Pulmonary artery endothelial cell (primary cell): ENCODE data around the gene TLR10. TPM values are rescaled to one million over a fixed set of nuclear protein-coding genes. Genes with fewer than 3 reads are reported as not detected.
"Not testable (repeated sequence)": the region's sequence is repeated elsewhere in the genome, so short reads cannot be mapped to it uniquely, and the experiment has no call there.

Experiments used
- DNase-seq: peaks from one replicate; pipeline ENCODE4 v3.0.0-alpha.2; 2011; ENCODE audit warnings: low read depth, low spot score
- total RNA-seq: library from RNA; depleted of rRNA; stranded (reverse); fragments of >200 nt; gene quantifications from 2 replicates; pipeline ENCODE4 v1.2.3, GENCODE V29; 2014

TLR10 gene, protein sequence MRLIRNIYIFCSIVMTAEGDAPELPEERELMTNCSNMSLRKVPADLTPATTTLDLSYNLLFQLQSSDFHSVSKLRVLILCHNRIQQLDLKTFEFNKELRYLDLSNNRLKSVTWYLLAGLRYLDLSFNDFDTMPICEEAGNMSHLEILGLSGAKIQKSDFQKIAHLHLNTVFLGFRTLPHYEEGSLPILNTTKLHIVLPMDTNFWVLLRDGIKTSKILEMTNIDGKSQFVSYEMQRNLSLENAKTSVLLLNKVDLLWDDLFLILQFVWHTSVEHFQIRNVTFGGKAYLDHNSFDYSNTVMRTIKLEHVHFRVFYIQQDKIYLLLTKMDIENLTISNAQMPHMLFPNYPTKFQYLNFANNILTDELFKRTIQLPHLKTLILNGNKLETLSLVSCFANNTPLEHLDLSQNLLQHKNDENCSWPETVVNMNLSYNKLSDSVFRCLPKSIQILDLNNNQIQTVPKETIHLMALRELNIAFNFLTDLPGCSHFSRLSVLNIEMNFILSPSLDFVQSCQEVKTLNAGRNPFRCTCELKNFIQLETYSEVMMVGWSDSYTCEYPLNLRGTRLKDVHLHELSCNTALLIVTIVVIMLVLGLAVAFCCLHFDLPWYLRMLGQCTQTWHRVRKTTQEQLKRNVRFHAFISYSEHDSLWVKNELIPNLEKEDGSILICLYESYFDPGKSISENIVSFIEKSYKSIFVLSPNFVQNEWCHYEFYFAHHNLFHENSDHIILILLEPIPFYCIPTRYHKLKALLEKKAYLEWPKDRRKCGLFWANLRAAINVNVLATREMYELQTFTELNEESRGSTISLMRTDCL
- not detected in 2 replicates for total RNA-seq

DNA sequence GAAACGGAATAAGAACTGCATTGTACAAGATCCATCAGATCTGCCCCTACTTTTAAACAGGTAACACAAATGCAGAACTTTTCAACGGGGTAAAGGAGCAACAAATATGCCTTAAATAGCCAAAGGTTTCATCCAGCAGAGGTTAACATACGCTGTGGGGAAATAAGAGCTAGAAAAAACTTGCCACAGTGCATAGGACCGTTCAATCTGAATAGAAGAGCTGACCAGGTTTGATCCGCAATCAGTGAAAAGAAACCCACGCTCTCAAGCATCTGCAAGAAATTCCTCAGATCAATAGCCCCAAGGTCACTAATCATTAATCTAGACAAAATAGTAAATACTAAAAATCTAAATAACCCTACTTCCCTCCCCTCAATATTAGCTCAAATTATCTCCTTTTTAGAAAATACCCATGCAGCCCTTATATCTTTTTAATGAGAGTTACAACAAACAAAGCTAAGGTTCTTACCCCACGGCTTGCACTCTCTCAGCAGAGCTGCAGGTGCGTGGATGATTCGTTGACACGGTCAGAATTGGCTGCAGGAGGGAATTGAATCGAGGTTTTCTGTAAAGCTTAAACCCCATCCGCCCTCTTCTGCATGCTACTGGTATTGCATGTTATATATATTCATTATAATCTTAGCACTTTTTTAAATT is at the start of gene TLR10:
Gene TLR10, minus strand, starts transcription at position 539 of the 657 bp plus-strand sequence. CDS start 7,400 bp downstream, outside the sequence.
- no peak for DNase-seq

DNA sequence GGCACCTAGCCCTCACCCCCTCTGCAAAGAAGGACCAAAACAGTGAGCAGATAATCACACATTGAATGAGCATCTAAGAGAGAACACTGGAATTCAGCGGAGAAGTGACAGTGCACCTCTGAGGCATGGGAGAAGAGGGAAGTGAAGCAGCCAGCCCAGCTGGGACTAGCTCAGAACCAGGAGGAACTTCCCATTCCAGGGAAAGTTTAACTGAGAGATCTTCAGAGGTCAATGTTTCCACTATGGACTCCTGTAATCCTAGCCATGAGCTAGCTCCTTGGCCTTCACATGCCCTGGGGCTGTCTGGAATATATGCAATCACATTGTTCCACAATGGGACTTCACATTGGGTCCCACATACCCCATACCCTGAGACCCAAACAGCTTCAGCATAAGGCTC is 49.4 kb upstream of the TLR10 start:
- DNase-seq, result no peak

DNA sequence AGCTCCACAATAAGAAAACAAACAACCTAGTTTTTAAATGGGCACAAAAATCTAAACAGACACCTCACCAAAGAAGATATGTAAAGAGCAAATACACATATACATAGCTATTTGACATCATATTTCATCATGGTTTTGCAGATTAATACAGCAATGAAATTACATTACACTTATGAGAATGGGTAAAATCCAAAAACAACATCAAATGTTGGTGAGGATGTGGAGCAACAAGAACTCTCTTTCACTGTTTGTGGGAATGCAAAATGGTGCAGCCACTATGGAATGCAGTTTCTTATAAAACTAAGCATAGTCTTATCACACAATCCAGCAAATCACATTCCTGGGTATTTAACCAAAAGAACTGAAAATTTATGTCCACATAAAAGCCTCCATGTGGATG is 48.9 kb upstream of the TLR10 start:
- DNase-seq, result no peak

DNA sequence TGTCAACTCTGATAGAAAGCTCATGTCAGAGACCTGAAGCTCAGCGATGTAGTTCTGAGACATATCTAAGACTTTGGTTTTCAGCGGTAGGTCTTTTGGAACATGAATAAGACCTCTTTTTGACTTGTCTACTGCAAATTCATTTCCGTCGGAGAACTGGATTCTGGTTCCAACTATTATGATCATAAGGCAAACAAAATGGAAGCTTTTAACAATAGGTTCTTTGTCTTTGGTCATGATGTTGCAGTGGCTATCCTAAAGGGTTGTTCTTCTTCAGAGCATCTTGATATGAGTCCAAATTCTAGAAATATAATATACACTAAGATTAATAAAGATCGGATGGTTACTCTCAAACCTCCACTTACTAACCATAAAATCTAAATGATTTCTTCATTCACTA is 46.4 kb upstream of the TLR10 start:
- no peak for DNase-seq

DNA sequence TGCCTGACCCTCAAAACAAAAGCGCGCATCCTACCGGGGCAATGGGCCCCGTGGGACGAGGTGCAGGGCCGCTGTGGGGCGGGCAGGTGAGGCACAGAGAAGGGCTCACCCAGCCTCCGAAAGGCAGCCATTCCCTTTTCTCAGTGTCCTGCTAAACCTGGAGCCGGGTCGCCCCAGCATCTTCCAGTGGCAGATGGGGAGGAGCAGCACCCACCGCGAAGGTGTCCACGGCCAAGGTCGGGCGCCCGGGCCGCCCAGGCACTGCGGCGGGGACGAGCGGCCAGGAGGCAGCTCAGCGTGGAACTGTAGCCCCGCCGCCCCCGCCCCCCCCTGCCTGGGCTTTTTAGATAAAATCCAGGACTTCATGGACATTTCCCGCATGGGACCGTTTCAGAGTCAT is 41.0 kb upstream of the TLR10 start:
- no peak for DNase-seq

DNA sequence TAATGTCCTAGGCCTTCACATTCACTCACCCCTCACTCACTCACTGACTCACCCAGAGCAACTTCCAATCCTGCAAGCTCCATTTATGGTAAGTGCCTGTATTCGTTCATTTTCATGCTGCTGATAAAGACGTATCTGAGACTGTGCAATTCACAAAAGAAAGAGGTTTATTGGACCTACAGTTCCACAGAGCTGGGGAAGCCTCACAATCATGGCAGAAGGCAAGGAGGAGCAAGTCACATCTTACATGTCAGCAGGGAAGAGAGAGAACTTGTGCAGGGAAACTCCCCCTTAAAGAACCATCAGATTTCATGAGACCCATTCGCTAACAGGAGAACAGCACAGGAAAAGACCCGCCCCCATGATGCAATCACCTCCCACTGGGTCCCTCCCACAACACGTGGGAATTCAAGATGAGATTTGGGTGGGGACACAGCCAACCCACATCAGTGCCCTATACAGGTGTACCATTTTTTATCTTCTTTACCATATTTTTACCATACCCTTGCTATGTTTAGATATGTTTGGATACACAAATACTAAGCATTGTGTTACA is 40.0 kb upstream of the TLR10 start:
- no peak for DNase-seq

DNA sequence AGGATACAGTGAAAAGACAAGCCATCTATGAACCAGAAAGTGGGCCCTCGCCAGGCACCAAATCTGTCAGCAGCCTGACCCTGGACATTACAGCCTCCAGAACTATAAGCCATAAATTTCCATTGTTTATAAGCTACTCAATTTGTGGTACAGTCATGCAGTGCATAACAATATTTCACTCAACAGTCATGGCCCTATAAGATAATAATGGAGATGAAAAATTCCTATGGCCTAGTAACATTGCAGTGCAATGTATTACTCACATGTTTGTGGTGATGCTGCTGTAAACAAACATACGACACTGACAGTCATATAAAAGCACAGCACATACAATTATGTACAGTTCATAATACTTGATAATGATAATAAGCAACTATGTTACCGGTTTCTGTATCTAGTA is 38.9 kb upstream of the TLR10 start:
- no peak for DNase-seq

DNA sequence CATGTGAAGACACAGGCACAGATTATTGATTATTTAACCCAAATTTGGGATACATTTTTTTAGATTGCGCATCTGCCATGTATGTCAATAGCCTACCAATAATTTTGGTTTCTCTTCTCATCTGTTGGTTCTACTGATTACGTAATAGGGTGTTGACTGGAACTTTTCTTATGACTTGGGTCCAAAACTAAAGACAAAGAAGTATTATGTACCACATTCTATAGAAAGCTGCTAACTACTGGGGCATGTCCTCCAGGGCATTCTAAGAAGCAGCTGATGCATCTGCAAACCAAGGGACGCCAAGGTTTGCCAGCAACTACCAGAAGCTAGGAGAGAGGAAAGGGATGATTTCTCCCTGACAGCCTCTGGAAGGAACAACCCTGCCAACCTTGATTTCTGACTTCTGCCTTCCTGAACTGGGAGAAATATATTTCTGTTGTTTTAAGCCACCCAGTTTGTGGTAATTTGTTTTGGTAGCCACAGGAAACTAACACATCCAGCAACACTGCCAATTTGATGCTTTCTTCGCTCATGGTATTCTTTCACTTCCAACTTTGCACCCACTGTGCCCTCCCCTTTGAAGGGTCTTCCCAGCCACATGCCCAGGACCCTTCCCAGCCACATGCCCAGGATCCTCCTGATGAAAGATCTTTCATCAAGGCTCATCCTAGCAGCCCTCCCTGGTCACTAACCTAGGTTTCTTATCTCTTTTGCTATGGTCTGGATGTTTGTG is 37.7 kb upstream of the TLR10 start:
- no peak for DNase-seq

DNA sequence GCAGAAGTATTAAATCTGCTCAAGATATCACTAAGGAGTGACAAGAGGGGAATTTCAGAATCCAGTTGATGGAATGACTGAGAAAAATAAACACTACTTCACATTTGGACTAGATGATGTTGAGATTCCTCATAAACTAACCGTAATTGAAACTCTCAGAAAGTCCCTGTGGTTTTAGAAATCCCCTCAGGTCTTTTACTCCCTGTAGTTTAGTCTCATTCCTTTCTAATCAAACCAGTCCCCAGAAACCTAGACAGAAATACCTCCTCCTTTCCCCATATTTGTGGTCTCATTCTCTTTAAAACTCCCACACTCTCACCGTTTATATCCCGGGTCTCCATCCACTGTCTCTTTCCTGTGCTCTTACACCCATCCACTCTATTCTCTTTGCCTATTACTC is 36.8 kb upstream of the TLR10 start:
- DNase-seq, result no peak

DNA sequence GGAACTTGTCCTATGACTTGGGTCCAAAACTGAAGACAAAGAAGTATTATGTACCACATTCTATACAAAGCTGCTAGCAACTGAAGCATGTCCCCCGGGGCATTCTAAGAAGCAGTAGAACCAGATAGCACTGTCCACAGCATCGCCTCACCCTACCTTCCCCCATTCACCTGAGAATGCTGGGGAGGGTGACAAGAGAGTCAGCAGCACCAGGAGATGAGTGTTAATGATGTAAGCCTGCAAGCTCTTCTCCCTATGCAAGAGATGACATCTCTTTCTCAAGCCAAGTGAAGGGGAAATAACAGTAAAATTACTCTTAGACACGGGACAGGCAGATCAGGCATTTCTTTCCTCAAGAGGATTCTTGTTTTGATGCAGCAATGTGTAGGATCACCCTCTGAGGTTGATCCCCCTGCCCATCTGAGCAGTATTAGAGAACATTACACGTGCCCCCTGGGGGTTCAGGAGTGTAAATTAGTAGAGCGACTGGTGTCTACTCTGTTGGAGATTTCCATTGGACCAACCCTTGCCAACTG is 35.7 kb upstream of the TLR10 start:
- DNase-seq, result no peak

DNA sequence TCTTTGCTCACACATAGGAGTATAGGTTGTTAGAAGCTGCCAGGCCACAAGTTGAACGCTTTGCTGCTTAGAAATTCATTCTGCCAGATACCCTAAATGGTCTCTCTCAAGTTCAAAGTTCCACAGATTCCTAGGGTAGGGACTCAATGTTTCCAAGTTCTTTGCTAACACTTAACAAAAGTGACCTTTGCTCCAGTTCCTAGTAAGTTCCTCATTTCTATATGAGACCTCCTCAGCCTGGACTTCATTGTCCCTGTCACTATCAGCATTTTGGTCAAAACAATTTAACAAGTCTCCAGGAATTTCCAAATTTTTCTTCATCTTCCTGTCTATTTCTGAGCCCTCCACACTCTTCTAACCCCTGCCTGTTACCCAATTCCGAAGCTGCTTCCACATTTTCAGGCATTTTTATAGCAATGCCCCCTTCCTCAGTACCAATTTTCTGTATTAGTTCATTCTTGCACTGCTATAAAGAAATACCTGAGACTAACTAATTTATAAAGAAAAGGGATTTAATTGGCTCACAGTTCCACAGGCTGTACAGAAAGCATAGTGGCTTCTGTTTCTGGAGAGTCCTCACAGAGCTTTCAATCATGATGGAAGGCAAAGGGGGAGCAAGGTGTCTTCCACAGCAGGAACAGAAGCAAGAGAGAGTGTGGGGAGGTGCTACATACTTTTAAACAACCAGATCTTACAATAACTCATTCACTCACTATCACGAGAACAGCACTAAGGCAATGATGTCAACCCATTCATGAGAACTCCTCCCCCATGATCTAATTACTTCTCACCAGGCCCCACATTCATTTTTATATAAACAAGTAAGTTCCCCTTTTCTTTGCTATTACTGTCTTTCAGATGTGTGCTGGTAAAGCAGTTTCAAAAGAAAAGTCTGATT is 33.3 kb upstream of the TLR10 start:
- DNase-seq, result no peak

DNA sequence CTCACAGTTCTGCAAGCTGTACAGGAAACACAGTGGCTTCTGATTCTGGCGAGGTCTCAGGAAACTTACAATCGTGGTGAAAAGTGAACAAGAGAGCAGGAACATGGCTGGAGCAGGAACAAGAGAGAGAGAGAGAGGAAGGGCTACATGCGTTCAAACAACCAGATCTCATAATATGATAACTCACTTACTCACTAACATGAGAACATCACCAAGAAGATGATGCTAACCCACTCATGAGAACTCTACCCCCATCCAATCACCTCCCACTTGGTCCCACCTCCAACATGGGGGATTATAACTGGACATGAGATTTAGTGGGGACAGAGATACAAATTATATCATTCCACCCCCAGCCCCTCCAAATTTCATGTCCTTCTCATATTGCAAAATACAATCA is 31.6 kb upstream of the TLR10 start:
- no peak for DNase-seq

DNA sequence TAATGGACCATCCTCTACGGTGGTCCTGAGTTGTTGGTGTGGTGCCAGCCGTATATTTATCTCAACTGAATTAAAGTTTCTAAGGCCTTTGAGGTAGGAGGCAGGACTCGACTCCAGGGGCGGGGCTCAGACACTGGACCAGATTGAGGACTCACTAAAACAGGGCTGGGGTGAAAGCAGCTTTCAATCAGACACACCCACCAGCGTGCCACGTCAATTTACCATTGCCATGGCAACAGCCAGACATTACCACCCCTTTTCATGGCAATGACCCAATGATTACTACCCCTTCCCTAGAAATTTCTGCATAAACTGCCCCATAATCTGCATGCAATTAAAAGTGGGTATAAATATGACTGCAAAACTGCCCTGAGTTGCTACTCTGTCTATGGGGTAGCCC is 28.5 kb upstream of the TLR10 start:
- no peak for DNase-seq

DNA sequence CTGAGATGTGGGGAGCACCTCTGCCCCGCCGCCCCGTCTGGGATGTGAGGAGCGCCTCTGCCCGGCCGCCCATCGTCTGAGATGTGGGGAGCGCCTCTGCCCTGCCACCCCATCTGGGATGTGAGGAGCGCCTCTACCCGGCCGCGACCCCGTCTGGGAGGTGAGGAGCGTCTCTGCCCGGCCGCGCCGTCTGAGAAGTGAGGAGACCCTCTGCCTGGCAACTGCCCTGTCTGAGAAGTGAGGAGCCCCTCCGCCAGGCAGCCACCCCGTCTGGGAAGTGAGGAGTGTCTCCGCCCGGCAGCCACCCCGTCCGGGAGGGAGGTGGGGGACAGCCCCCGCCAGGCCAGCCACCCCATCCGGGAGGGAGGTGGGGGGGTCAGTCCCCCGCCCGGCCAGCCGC is 24.7 kb upstream of the TLR10 start:
- DNase-seq, result not testable (repeated sequence)

DNA sequence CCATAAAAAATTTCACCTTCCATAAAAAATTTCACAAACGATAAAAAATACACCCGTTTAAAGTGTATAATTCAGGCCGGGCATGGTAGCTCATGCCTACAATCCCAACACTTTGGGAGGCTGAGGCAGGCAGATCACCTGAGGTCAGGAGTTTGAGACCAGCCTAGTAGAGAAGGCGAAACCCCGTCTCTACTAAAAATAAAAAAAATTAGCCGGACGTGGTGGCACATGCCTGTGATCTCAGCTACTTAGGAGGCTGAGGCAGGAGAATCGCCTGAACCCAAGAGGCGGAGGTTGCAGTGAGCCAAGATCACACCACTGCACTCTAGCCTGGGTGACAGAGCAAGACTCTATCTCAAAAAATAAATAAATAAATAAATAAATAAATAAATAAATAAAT is 23.5 kb upstream of the TLR10 start:
- DNase-seq, result not testable (repeated sequence)

DNA sequence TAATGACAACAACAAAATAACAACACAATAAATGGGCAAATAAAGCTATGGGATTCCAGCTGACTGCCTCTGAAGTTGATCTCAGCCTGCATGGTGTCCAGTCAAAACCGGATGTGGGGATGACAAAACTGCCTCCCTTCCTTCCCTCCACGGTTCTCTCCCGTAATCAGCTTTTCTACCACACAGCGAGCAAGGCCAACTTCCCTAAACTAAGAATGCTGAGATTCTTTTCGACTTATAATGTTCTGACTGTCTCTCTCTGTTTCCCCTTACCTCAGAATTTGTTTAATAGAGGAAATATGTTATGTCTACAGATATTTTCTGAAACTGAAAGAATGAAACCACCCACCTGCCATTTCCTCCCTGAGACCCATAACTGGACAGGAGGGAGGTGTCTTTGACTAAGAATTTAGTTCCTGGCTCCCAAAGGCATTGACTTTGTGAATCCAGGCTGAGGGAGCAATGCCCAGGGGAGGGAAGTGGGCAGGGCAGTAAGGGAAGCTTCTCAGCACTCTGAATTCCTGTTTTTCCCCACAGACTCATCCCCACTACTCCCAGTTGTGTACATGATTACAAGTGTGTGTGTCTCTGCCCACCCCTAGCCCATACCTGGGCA is 22.8 kb upstream of the TLR10 start:
- DNase-seq, result no peak

DNA sequence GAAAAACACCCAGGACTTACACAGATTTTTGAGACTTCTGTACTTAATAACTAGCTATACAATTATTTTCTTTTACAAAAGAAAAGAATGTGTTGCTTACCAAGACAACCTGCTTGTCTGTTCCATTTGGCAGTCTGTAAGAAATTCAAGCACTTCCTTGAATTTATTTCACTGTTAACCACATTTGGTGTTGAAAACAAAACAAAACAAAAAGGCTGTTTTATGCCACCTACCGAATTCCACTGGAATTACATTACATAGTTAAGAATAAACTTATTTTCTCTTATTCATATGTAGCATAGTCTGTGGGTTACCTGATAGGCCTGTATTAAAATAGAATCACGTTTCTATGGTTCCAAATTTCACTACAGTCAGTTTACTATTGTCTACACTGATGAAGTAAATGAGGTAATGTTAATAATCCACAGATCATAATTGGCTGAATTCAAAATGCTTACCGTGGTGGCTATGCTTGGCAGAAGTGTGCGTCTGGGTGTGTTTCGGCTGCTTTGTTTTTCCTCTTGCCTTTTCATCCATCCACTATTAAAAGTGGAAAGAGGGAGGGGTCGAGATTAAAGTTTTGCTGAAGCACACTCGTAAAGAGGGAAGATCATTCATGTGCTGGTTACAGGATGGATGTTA is 22.0 kb upstream of the TLR10 start, which contains the start of gene TLR1:
Gene TLR1, minus strand, starts transcription at position 138 of the 642 bp plus-strand sequence. CDS start 5,960 bp downstream, outside the sequence.
- peak; percentile 46 for DNase-seq

DNA sequence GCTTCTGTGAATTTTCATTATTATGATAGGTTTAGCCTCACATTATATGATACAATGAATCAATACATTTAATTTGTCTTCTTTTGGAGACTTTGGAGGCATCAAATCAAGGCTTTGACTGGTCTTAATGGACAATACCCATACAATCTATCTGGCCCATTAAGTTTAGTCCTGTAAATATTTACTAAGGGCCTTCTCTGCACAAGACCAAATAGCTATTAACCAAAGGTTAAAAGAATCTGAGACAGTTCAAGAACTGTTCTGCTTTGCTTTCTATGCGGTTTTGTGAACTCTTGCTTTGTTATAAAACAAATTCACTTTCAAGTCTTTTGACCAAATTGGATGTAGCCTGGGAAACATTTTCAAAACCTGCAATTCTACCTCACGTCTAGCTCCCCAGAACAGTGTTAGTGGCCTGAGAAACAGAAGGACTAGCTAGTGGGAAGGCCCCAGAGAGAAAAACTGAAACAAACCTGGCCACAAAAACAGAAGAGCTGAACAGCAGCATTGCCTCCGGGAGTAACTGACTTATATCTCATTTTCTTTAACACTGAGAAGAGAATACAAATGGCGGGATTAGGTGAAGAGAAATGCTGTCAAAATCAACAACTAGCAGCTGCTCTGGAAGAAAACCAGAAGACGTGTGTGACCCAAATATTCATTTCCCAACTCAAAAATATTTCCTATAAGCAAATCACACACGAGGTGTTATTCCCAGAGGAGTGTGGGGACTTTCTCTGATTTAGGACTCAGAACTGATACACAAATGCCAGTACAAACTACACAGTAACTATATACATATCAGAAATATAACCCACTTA is 21.3 kb upstream of the TLR10 start:
- no peak for DNase-seq
